DMS114 treated with DMSO at 0.1 percent for 48 hours (cell line): ENCODE results near the gene CACNA1E.

ENCODE experiments used
- DNase-seq: peaks from one replicate; lab custom pipeline; 2025; ENCODE audit not compliant: unreplicated experiment; lab: John Stamatoyannopoulos, UW

The CACNA1E gene

GRCh38 chr1:181748013-181748412 lies 264.7 kb downstream of the CACNA1E start:
- no peak for DNase-seq

- DNase-seq, result no peak
Observed at GRCh38 chr1:181754103-181754502, 270.8 kb downstream of the CACNA1E start.

- DNase-seq, result no peak
Observed at GRCh38 chr1:181759481-181759880, 276.2 kb downstream of the CACNA1E start.

- no peak for DNase-seq
Observed at GRCh38 chr1:181763736-181764135, 280.4 kb downstream of the CACNA1E start.

- DNase-seq, result no peak
Observed at GRCh38 chr1:181765451-181766026, 282.2 kb downstream of the CACNA1E start.

- DNase-seq, result no peak
Observed at GRCh38 chr1:181767001-181767708, 283.8 kb downstream of the CACNA1E start.

- no peak for DNase-seq
Observed at GRCh38 chr1:181768211-181768929, 285.1 kb downstream of the CACNA1E start.

- no peak for DNase-seq
Observed at GRCh38 chr1:181768930-181769280, 285.6 kb downstream of the CACNA1E start.

GRCh38 chr1:181769846-181770245 lies 286.5 kb downstream of the CACNA1E start:
- no peak for DNase-seq

GRCh38 chr1:181772714-181773113 lies 289.4 kb downstream of the CACNA1E start:
- DNase-seq, result no peak

- no peak for DNase-seq
Observed at GRCh38 chr1:181776044-181776443, 292.7 kb downstream of the CACNA1E start.

- DNase-seq, result no peak
Observed at GRCh38 chr1:181777286-181777685, 294.0 kb downstream of the CACNA1E start.

- no peak for DNase-seq
Observed at GRCh38 chr1:181777812-181778211, 294.5 kb downstream of the CACNA1E start.

GRCh38 chr1:181778640-181779260 lies 295.4 kb downstream of the CACNA1E start:
- no peak for DNase-seq

GRCh38 chr1:181779343-181779742 lies 296.0 kb downstream of the CACNA1E start:
- DNase-seq, result no peak

- DNase-seq, result no peak
Observed at GRCh38 chr1:181783208-181783607, 299.9 kb downstream of the CACNA1E start.

- DNase-seq, result no peak
Observed at GRCh38 chr1:181784039-181784683, 300.8 kb downstream of the CACNA1E start.

- DNase-seq, result no peak
Observed at GRCh38 chr1:181789395-181789794, 306.1 kb downstream of the CACNA1E start.

- no peak for DNase-seq
Observed at GRCh38 chr1:181791721-181792120, 308.4 kb downstream of the CACNA1E start.

- no peak for DNase-seq
Observed at GRCh38 chr1:181793831-181794230, 310.5 kb downstream of the CACNA1E start.

GRCh38 chr1:181794332-181794731 lies 311.0 kb downstream of the CACNA1E start:
- no peak for DNase-seq
